ENCODE results near the gene CBX6. TPM values are rescaled to one million over a fixed set of nuclear protein-coding genes. Genes with fewer than 3 reads are reported as not detected.

The CBX6 gene
- total RNA-seq, 1 experiment from 2014 or later = 31.4 TPM

DNA sequence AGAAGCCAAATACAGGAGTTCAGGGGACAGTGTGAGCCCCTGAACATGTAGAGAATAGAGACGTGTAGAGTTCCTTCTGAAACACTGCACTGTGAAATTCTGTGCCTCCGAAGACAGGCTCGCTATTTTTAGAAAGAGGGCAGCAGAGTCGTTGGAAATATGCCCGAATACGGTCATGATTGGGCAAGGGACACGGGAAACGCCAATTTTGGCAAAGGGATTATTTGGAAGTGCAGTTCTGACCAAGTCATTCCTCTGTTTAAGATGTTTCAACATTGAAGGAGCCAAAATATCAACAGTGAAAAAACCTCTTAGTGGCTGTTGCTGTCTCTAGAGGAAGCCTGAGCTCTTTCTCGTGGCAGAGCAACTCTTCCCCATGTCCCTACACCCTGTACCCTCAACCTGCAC lies 9.5 kb upstream of the CBX6 start:
- H4K8ac ChIP-seq (replicated peaks; ENCODE audit: insufficient read length, low read depth, low read length) = no peak overlapping the region
- no peak overlapping the region for H2BK12ac ChIP-seq (ENCODE audit: insufficient read length, low read depth, low read length)
- H3K4me3 Mint-ChIP-seq = no peak overlapping the region
- H3K23ac ChIP-seq (ENCODE audit: insufficient read length, low read depth, low read length) = no peak overlapping the region
- peaks cover 2 to 7% of the 10 kb centered on the region in 2 experiments; a peak in 1 of 4 replicates for H3K4me1 Mint-ChIP-seq
- H3K14ac ChIP-seq (ENCODE audit: insufficient read depth, low read length) = no peak overlapping the region
- H2AK5ac ChIP-seq (ENCODE audit: insufficient read length, low read length) = no peak overlapping the region
- H4K91ac ChIP-seq (ENCODE audit: insufficient read length, low read depth, low read length) = no peak overlapping the region
- H3K27me3 Mint-ChIP-seq (ENCODE audit: low read depth) = peaks cover 29% of the 10 kb centered on the region
- no peaks in the 10 kb centered on the region for H3K27me3 ChIP-seq (ENCODE audit: insufficient read depth, low read length)
- H3K36me3 Mint-ChIP-seq (ENCODE audit: insufficient read depth in 1 of 3, low read depth in 3 of 3) = no peaks in the 10 kb centered on the region
- no peaks in the 10 kb centered on the region for H3K79me1 ChIP-seq (ENCODE audit: insufficient read depth, low read depth, low read length, poor library complexity, severe bottlenecking)
- no peak overlapping the region for H2BK5ac ChIP-seq (ENCODE audit: insufficient read length, low read length)
- H3T11ph ChIP-seq (ENCODE audit: low read length) = no peak overlapping the region
- no CpG with 5 or more reads among the region's 9 CpGs for WGBS (ENCODE audit: extremely low coverage, insufficient read length, low lambda C conversion rate)
- H3K9ac ChIP-seq (ENCODE audit: extremely low read depth, insufficient read length, low read length) = no peak overlapping the region
- no peaks in the 10 kb centered on the region for H4K20me1 ChIP-seq (ENCODE audit: control insufficient read depth, insufficient read depth, insufficient read length)
- H2BK120ac ChIP-seq (ENCODE audit: low read depth, low read length, poor library complexity, severe bottlenecking) = no peak overlapping the region
- no peaks in the 10 kb centered on the region for H3K4me1 ChIP-seq (ENCODE audit: insufficient read depth, low read length)
- no peak overlapping the region for H3K27ac Mint-ChIP-seq
- no peak overlapping the region for H3K4me2 ChIP-seq (ENCODE audit: insufficient read depth, insufficient read length, low read length)
- H3K79me2 ChIP-seq (ENCODE audit: insufficient read depth, low read length) = no peaks in the 10 kb centered on the region
- H3K9me3 Mint-ChIP-seq = no peaks in the 10 kb centered on the region
- no peak overlapping the region for H2AFZ ChIP-seq (ENCODE audit: low read length)
- no peak overlapping the region for H3K4ac ChIP-seq (ENCODE audit: low read depth, low read length)
- no peak for TF ChIP-seq CTCF (conservative IDR thresholded peaks at IDR 0.05)
- no peak overlapping the region for H3K18ac ChIP-seq (ENCODE audit: insufficient read length, low read depth, low read length)
- H2BK15ac ChIP-seq (ENCODE audit: low read depth, low read length) = no peak overlapping the region
- H3K56ac ChIP-seq (ENCODE audit: insufficient read length, low read depth, low read length) = no peak overlapping the region
- H3K27ac ChIP-seq (ENCODE audit: insufficient read length, low read depth, low read length) = no peak overlapping the region
- DNase-seq = no peak
- no peak overlapping the region for H4K5ac ChIP-seq (ENCODE audit: insufficient read length, low read depth, low read length)
- H3K9me3 ChIP-seq (ENCODE audit: control insufficient read depth, low read depth, low read length) = no peaks in the 10 kb centered on the region
- no peak overlapping the region for H2BK20ac ChIP-seq (ENCODE audit: low read depth, low read length, poor library complexity, severe bottlenecking)
- H3K23me2 ChIP-seq (ENCODE audit: insufficient read length, low read depth, low read length, poor library complexity, severe bottlenecking) = no peaks in the 10 kb centered on the region
